ENCODE data around the gene COL19A1.

DNA sequence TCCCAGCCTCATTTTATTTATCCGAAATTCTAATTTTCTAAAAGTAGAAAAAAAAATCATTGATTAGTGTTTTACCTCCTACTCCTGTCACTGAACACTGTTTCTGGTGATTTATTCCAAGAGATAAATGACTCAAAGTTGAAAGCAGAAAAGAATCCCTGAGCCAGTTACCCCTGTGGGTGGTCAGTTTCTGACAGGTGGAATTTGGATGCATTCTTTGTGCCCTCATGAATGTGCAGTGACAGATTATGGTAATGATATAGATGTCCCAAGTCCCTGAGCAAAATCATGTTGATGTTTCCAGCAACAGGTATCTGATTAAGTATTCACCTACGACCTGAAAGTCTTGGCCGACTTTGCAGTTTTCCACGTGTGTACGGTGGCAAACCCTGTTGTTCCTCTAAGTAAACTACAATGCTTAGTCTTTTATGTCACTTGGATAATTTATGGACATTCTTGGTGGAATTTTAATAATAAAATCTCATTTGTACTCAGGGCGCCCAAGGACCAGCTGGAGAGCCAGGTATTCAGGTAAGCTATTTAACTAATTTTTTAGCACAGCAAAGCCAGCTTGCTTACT lies 282.9 kb downstream of the COL19A1 start:
- TF ChIP-seq, protein P1, sequence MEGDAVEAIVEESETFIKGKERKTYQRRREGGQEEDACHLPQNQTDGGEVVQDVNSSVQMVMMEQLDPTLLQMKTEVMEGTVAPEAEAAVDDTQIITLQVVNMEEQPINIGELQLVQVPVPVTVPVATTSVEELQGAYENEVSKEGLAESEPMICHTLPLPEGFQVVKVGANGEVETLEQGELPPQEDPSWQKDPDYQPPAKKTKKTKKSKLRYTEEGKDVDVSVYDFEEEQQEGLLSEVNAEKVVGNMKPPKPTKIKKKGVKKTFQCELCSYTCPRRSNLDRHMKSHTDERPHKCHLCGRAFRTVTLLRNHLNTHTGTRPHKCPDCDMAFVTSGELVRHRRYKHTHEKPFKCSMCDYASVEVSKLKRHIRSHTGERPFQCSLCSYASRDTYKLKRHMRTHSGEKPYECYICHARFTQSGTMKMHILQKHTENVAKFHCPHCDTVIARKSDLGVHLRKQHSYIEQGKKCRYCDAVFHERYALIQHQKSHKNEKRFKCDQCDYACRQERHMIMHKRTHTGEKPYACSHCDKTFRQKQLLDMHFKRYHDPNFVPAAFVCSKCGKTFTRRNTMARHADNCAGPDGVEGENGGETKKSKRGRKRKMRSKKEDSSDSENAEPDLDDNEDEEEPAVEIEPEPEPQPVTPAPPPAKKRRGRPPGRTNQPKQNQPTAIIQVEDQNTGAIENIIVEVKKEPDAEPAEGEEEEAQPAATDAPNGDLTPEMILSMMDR (conservative IDR thresholded peaks at IDR 0.05): no peak
- no peak for TF ChIP-seq EZH2 (IDR thresholded peaks at IDR 0.05; ENCODE audit: low read depth)

Measured in PC-9 (cell line).